H9 (cell line): ENCODE data around the gene PAX6. TPM values are rescaled to one million over a fixed set of nuclear protein-coding genes. Genes with fewer than 3 reads are reported as not detected.

Source experiments
- DNase-seq: peaks from one replicate; pipeline ENCODE4 v3.0.0-alpha.2; 2017
- H2AFZ ChIP-seq: one replicate; pipeline ENCODE4 v1.6.1; 2013; ENCODE audit warnings: mild to moderate bottlenecking, low read length, control low read depth, moderate library complexity
- H2AK5ac ChIP-seq: 2 replicates; pipeline ENCODE4 v1.6.1; 2013; ENCODE audit warnings: low read length, control low read depth, mixed read lengths; ENCODE audit not compliant: insufficient read length
- H2BK120ac ChIP-seq: one replicate; pipeline ENCODE4 v1.6.1; 2013; ENCODE audit warnings: low read depth, mild to moderate bottlenecking, low read length, control low read depth, inconsistent platforms; ENCODE audit not compliant: poor library complexity, severe bottlenecking
- H2BK12ac ChIP-seq: 2 replicates; pipeline ENCODE4 v1.6.1; 2013; ENCODE audit warnings: low read length, control low read depth, mixed read lengths, low read depth; ENCODE audit not compliant: insufficient read length
- H2BK15ac ChIP-seq: 2 replicates; pipeline ENCODE4 v1.6.1; 2013; ENCODE audit warnings: low read depth, low read length, control low read depth
- H2BK20ac ChIP-seq: one replicate; pipeline ENCODE4 v1.6.1; 2013; ENCODE audit warnings: low read depth, mild to moderate bottlenecking, low read length, control low read depth, inconsistent platforms; ENCODE audit not compliant: poor library complexity, severe bottlenecking
- H2BK5ac ChIP-seq: 2 replicates; pipeline ENCODE4 v1.6.1; 2013; ENCODE audit warnings: low read length, control low read depth, mixed read lengths; ENCODE audit not compliant: insufficient read length
- H3K14ac ChIP-seq: 2 replicates; pipeline ENCODE4 v1.6.1; 2013; ENCODE audit warnings: low read length, control low read depth; ENCODE audit not compliant: insufficient read depth
- H3K18ac ChIP-seq: 2 replicates; pipeline ENCODE4 v1.6.1; 2013; ENCODE audit warnings: low read depth, mild to moderate bottlenecking, mixed read lengths, low read length, control low read depth; ENCODE audit not compliant: insufficient read length
- H3K23ac ChIP-seq: 2 replicates; pipeline ENCODE4 v1.6.1; 2013; ENCODE audit warnings: low read length, control low read depth, mixed read lengths, low read depth; ENCODE audit not compliant: insufficient read length
- H3K23me2 ChIP-seq: 2 replicates; pipeline ENCODE4 v1.6.1; 2013; ENCODE audit warnings: low read depth, mild to moderate bottlenecking, mixed read lengths, low read length, control low read depth; ENCODE audit not compliant: insufficient read length, poor library complexity, severe bottlenecking
- H3K27ac ChIP-seq: 2 replicates; pipeline ENCODE4 v1.5.1; 2013; ENCODE audit warnings: low read length, control low read depth, mixed read lengths, low read depth; ENCODE audit not compliant: insufficient read length
- H3K27me3 ChIP-seq: 2 replicates; pipeline ENCODE4 v1.6.1; 2013; ENCODE audit warnings: low read length, control low read depth, inconsistent platforms; ENCODE audit not compliant: insufficient read depth
- H3K4ac ChIP-seq: 2 replicates; pipeline ENCODE4 v1.6.1; 2013; ENCODE audit warnings: low read depth, mild to moderate bottlenecking, control low read depth, inconsistent platforms, low read length, moderate library complexity
- H3K4me1 ChIP-seq: 2 replicates; pipeline ENCODE4 v1.6.1; 2013; ENCODE audit warnings: low read length, control low read depth, inconsistent platforms; ENCODE audit not compliant: insufficient read depth
- H3K4me2 ChIP-seq: 2 replicates; pipeline ENCODE4 v1.6.1; 2013; ENCODE audit warnings: low read length, control low read depth, mixed read lengths; ENCODE audit not compliant: insufficient read length, insufficient read depth
- H3K56ac ChIP-seq: 2 replicates; pipeline ENCODE4 v1.6.1; 2013; ENCODE audit warnings: low read depth, mild to moderate bottlenecking, mixed read lengths, low read length, control low read depth; ENCODE audit not compliant: insufficient read length
- H3K79me1 ChIP-seq: 2 replicates; pipeline ENCODE4 v1.6.1; 2013; ENCODE audit warnings: low read depth, mild to moderate bottlenecking, moderate library complexity, low read length, control low read depth, inconsistent platforms; ENCODE audit not compliant: insufficient read depth, poor library complexity, severe bottlenecking
- H3K79me2 ChIP-seq: 2 replicates; pipeline ENCODE4 v1.6.1; 2013; ENCODE audit warnings: low read length, control low read depth, inconsistent platforms; ENCODE audit not compliant: insufficient read depth
- H3K9ac ChIP-seq: 2 replicates; pipeline ENCODE4 v1.6.1; 2013; ENCODE audit warnings: low read length, control low read depth, mixed read lengths; ENCODE audit not compliant: insufficient read length; ENCODE audit errors: extremely low read depth
- H3K9me3 ChIP-seq: one replicate; pipeline ENCODE4 v1.6.1; 2013; ENCODE audit warnings: low read depth, low read length, inconsistent platforms; ENCODE audit not compliant: control insufficient read depth
- H3T11ph ChIP-seq: one replicate; pipeline ENCODE4 v1.6.1; 2013; ENCODE audit warnings: mild to moderate bottlenecking, low read length, control low read depth, inconsistent platforms
- H4K20me1 ChIP-seq: one replicate; pipeline ENCODE4 v1.6.1; 2013; ENCODE audit not compliant: control insufficient read depth, insufficient read length, insufficient read depth
- H4K5ac ChIP-seq: 2 replicates; pipeline ENCODE4 v1.6.1; 2013; ENCODE audit warnings: low read depth, mild to moderate bottlenecking, mixed read lengths, low read length, control low read depth; ENCODE audit not compliant: insufficient read length
- H4K8ac ChIP-seq: replicated peaks from 2 replicates; pipeline ENCODE4 v1.6.1; 2013; ENCODE audit warnings: low read length, control low read depth, mixed read lengths, low read depth; ENCODE audit not compliant: insufficient read length
- H4K91ac ChIP-seq: 2 replicates; pipeline ENCODE4 v1.6.1; 2013; ENCODE audit warnings: low read depth, mild to moderate bottlenecking, moderate library complexity, mixed read lengths, low read length, control low read depth; ENCODE audit not compliant: insufficient read length
- H3K27ac Mint-ChIP-seq, 3 experiments: 2 replicates in 2 of 3; 3 replicates in 1 of 3; pipeline ENCODE4 v1.8.0; 2020 to 2021; ENCODE audit warnings: mixed read lengths in 3 of 3, mild to moderate bottlenecking in 1 of 3, moderate library complexity in 1 of 3
- H3K27me3 Mint-ChIP-seq: 2 replicates; pipeline ENCODE4 v1.8.0; 2021; ENCODE audit warnings: low read depth, mild to moderate bottlenecking, moderate library complexity, mixed read lengths
- H3K36me3 Mint-ChIP-seq, 3 experiments: 2 replicates in 2 of 3; 3 replicates in 1 of 3; pipeline ENCODE4 v1.8.0; 2020 to 2021; ENCODE audit warnings: low read depth in 3 of 3, mixed read lengths in 3 of 3; ENCODE audit not compliant: insufficient read depth in 1 of 3
- H3K4me1 Mint-ChIP-seq, 2 experiments: 2 replicates each; pipeline ENCODE4 v1.8.0; 2020; ENCODE audit warnings: mixed read lengths in 2 of 2
- H3K4me3 Mint-ChIP-seq, 2 experiments: 2 replicates in 1 of 2; 3 replicates in 1 of 2; pipeline ENCODE4 v1.8.0; 2020 to 2021; ENCODE audit warnings: mild to moderate bottlenecking in 2 of 2, mixed read lengths in 2 of 2, moderate library complexity in 1 of 2
- H3K9me3 Mint-ChIP-seq, 2 experiments: 2 replicates in 1 of 2; 3 replicates in 1 of 2; pipeline ENCODE4 v1.8.0; 2020; ENCODE audit warnings: mild to moderate bottlenecking in 2 of 2, mixed read lengths in 2 of 2, moderate library complexity in 1 of 2
- WGBS: extraction: QIAGEN DNeasy Blood & Tissue Kit; methylation state at CpG from one replicate; pipeline ENCODE4 v1.1.7; 2013; ENCODE audit warnings: missing lambda C conversion rate, low lambda C conversion rate, mixed read lengths; ENCODE audit not compliant: insufficient read length; ENCODE audit errors: extremely low coverage; 5-methylcytosine and 5-hydroxymethylcytosine counted together
- total RNA-seq: library from RNA; stranded (reverse); gene quantifications from 2 replicates; pipeline ENCODE4 v1.2.1, GENCODE V29; 2021
- TF ChIP-seq, protein P1 (sequence below): fragments of 200-600 bp; sonication (generic); conservative IDR thresholded peaks from 3 replicates; pipeline ENCODE4 v1.8.0; 2021; ENCODE audit warnings: antibody characterized with exemption, mild to moderate bottlenecking

PAX6 gene
- total RNA-seq, 1 experiment from 2014 or later: not detected

DNA sequence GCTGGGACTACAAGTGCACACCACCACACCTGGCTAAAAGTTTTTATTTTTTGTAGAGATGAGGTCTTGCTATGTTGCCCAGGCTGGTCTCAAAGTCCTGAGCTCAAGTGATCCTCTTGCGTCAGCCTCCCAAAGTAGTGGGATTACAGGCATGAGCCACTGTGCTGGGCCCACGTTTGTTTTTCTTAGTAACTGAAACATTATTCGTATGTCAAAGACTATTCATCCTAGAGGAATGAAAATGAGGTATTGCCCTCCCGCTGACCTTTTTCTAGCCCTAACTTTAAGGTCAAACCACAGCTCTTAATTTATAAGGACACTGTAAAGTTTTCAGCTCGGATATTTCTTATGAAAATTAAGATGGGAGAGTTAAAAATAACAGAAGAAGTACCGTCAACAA is 33.2 kb upstream of the PAX6 start:
- no peak overlapping the region for H3K23ac ChIP-seq
- no peak for DNase-seq
- H3T11ph ChIP-seq: no peak overlapping the region
- H3K4ac ChIP-seq: no peak overlapping the region
- H2BK20ac ChIP-seq: no peak overlapping the region
- no CpG with 5 or more reads among the region's 6 CpGs for WGBS
- no peak overlapping the region for H3K14ac ChIP-seq
- TF ChIP-seq, protein P1, sequence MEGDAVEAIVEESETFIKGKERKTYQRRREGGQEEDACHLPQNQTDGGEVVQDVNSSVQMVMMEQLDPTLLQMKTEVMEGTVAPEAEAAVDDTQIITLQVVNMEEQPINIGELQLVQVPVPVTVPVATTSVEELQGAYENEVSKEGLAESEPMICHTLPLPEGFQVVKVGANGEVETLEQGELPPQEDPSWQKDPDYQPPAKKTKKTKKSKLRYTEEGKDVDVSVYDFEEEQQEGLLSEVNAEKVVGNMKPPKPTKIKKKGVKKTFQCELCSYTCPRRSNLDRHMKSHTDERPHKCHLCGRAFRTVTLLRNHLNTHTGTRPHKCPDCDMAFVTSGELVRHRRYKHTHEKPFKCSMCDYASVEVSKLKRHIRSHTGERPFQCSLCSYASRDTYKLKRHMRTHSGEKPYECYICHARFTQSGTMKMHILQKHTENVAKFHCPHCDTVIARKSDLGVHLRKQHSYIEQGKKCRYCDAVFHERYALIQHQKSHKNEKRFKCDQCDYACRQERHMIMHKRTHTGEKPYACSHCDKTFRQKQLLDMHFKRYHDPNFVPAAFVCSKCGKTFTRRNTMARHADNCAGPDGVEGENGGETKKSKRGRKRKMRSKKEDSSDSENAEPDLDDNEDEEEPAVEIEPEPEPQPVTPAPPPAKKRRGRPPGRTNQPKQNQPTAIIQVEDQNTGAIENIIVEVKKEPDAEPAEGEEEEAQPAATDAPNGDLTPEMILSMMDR: no peak
- Mint-ChIP-seq H3K9me3 (no peaks in the 10 kb centered on the region), H3K4me1 (peaks cover 15 to 16% of the 10 kb centered on the region in 2 experiments), H3K36me3 (no peaks in the 10 kb centered on the region), H3K27me3 (peaks cover 11% of the 10 kb centered on the region; the same call in 1 of the 2 replicates), H3K27ac (no peak overlapping the region), H3K4me3 (no peak overlapping the region)
- H3K79me1 ChIP-seq: no peaks in the 10 kb centered on the region
- H4K91ac ChIP-seq: no peak overlapping the region
- H3K27ac ChIP-seq: no peak overlapping the region
- H3K9me3 ChIP-seq: no peaks in the 10 kb centered on the region
- no peak overlapping the region for H4K8ac ChIP-seq
- no peak overlapping the region for H2BK12ac ChIP-seq
- H2BK15ac ChIP-seq: no peak overlapping the region
- H2AFZ ChIP-seq: no peak overlapping the region
- no peak overlapping the region for H2AK5ac ChIP-seq
- no peaks in the 10 kb centered on the region for H4K20me1 ChIP-seq
- no peaks in the 10 kb centered on the region for H3K27me3 ChIP-seq
- no peaks in the 10 kb centered on the region for H3K23me2 ChIP-seq
- no peak overlapping the region for H3K18ac ChIP-seq
- no peaks in the 10 kb centered on the region for H3K79me2 ChIP-seq
- no peak overlapping the region for H4K5ac ChIP-seq
- H3K9ac ChIP-seq: no peak overlapping the region
- H2BK5ac ChIP-seq: no peak overlapping the region
- H2BK120ac ChIP-seq: no peak overlapping the region
- no peaks in the 10 kb centered on the region; the same call in 1 of the 2 replicates for H3K4me1 ChIP-seq
- no peak overlapping the region for H3K56ac ChIP-seq
- H3K4me2 ChIP-seq: no peak overlapping the region
